ENCODE measurements around the gene AP3M1. TPM values are rescaled to one million over a fixed set of nuclear protein-coding genes. Genes with fewer than 3 reads are reported as not detected.

AP3M1 gene
- total RNA-seq, 6 experiments from 2014 or later = 16.2 to 22.4 (median 19.9) TPM

DNA sequence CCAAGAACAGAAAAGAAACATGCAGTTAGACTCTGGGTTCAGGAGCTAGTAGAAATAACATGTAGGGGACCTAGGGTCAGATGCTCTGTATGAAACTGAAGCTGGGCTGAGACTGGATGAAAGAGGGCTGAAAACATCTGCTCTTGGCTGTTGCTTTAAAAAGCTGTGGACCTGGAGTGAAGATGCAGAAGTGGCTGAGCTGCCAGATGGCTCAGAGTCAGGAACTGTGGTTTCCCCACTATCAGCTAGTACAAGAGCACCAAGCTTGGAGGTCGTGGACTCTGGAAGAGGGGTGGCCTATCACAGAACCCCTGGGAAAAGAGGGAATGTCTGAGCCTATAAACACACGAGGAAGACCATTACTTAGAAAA, 6.3 kb upstream of the AP3M1 start:
- ATAC-seq (peak; percentile 35 to 63 (median 42)), DNase-seq (no peak)
- Histone ChIP-seq H3K27ac (no peak overlapping the region), H3K4me3 (no peak overlapping the region), H3K27me3 (no peaks in the 10 kb centered on the region), H3K9me3 (no peaks in the 10 kb centered on the region), H3K36me3 (no peaks in the 10 kb centered on the region), H3K4me1 (peaks cover 0 to 20% (median 3%) of the 10 kb centered on the region in 4 donors)
- TF ChIP-seq POLR2A (IDR thresholded peaks at IDR 0.05) = no peak
- TF ChIP-seq, protein P1, sequence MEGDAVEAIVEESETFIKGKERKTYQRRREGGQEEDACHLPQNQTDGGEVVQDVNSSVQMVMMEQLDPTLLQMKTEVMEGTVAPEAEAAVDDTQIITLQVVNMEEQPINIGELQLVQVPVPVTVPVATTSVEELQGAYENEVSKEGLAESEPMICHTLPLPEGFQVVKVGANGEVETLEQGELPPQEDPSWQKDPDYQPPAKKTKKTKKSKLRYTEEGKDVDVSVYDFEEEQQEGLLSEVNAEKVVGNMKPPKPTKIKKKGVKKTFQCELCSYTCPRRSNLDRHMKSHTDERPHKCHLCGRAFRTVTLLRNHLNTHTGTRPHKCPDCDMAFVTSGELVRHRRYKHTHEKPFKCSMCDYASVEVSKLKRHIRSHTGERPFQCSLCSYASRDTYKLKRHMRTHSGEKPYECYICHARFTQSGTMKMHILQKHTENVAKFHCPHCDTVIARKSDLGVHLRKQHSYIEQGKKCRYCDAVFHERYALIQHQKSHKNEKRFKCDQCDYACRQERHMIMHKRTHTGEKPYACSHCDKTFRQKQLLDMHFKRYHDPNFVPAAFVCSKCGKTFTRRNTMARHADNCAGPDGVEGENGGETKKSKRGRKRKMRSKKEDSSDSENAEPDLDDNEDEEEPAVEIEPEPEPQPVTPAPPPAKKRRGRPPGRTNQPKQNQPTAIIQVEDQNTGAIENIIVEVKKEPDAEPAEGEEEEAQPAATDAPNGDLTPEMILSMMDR (IDR thresholded peaks at IDR 0.05) = no peak
- 13% methylated on average over 2 of the region's 2 CpGs for WGBS (ENCODE audit: insufficient coverage, low coverage, low lambda C conversion rate, missing lambda C conversion rate)
- intact Hi-C loops (cut with DNase I) = no loop called here

DNA sequence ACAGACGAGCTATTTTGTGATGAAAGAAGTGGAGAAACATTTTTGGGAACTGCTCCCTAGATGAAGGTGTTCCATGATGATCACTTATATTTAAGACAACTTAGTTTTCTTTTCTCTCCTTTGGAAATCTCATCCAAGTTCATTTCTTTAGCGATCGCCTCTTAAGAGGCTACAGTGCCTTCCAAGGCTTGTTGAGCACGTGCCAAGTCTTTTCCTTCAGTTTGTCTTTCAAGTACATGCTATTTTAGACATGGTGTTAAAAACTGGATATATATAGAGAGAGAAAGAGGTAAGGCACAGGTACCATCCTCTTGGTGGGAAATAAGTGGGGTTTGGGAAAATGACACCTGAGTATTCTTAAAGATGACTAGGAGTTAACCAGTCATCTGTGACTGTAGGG, 3.0 kb upstream of the AP3M1 start:
- ATAC-seq (no peak), DNase-seq (no peak)
- H3K9me3 ChIP-seq = no peaks in the 10 kb centered on the region
- H3K4me3 ChIP-seq = no peak overlapping the region
- TF ChIP-seq POLR2A (IDR thresholded peaks at IDR 0.05) = no peak
- TF ChIP-seq, protein P1 (IDR thresholded peaks at IDR 0.05) = no peak
- intact Hi-C loops (cut with DNase I) = no loop called here
- peaks cover 0 to 28% (median 6%) of the 10 kb centered on the region in 4 donors for H3K4me1 ChIP-seq
- 68% methylated on average over 4 of the region's 4 CpGs for WGBS (ENCODE audit: insufficient coverage, low coverage, low lambda C conversion rate, missing lambda C conversion rate)
- H3K27ac ChIP-seq = no peak overlapping the region
- no peaks in the 10 kb centered on the region for H3K27me3 ChIP-seq
- no peaks in the 10 kb centered on the region for H3K36me3 ChIP-seq

DNA sequence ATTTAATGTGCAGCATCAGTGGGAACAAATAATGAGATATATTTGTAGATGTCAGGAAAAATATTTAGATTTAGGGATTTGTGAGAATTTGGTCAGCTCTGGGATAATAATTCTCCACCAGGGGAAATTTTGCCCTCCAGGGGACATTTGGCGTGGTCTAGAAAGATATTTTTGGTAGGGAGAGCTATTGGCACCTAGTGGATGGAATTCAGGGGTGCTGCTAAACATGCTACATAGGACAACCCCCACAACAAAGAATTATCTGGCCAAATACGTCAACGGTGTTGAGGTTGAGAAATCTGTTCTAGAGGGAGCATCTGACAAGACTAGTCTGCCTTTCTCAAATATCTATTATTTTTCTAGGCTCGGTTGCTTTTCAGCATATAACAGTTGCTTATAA, 2.5 kb upstream of the AP3M1 start:
- Histone ChIP-seq H3K27ac (no peak overlapping the region), H3K27me3 (no peaks in the 10 kb centered on the region), H3K9me3 (no peaks in the 10 kb centered on the region), H3K4me1 (peaks cover 0 to 28% (median 6%) of the 10 kb centered on the region in 4 donors), H3K4me3 (no peak overlapping the region), H3K36me3 (no peaks in the 10 kb centered on the region)
- no peak for TF ChIP-seq POLR2A (IDR thresholded peaks at IDR 0.05)
- TF ChIP-seq, protein P1 (IDR thresholded peaks at IDR 0.05) = peak in 3 of 4 donors; percentile 23 to 63 (median 30)
- intact Hi-C loops (cut with DNase I) = no loop called here
- ATAC-seq = no peak
- DNase-seq = peak in 1 of 3 donors; percentile 44
- 36% methylated on average over 4 of the region's 4 CpGs for WGBS (ENCODE audit: insufficient coverage, low coverage, low lambda C conversion rate, missing lambda C conversion rate)

DNA sequence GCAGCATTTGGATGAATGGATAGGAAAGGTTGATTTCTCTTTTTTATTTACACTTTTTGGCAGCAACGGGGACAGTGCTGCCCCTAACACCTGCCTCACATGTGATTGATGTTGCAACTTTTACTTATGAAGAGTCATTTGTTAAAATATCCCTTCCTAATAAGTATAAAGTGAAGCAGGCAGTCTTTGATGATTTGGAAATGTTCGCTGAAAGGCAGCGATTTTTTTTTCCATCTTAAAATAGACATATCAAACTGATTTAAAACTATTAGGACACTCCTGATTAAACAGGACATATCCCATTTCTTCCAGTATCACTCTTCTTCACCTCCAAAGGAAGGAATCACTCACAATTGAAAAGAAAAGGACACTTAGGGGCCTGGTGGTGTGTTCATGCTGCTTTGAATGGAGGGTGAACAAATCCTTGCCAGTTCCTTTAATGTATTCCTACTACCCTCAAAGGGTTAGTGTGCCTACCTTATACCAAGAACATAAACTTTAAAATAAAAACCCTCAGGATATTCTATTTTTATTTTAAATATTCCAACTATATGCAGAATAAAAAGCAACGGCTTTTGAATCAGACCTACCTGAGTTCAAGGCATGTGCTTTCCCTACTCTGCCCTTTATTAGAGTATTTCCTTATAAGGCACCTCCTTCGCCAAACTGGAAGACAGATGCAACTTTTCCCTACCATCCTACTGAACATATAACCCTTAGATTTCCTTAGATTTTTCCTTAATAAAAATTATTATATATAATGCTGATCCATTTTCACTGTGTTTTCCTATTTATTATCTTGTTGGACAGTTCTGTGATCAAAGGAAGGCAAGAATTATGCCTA, 1.5 kb upstream of the AP3M1 start:
- peak overlapping the region; percentile 82 to 95 (median 86) for H3K27ac ChIP-seq
- H3K36me3 ChIP-seq = no peaks in the 10 kb centered on the region
- H3K27me3 ChIP-seq = no peaks in the 10 kb centered on the region
- intact Hi-C loops (cut with DNase I) = no loop called here
- WGBS (ENCODE audit: insufficient coverage, low coverage, low lambda C conversion rate, missing lambda C conversion rate) = 10% methylated on average over 5 of the region's 5 CpGs
- TF ChIP-seq POLR2A (IDR thresholded peaks at IDR 0.05) = no peak
- TF ChIP-seq, protein P1 (IDR thresholded peaks at IDR 0.05) = no peak
- H3K9me3 ChIP-seq = no peaks in the 10 kb centered on the region
- ATAC-seq (peak in 3 of 4 donors; percentile 1 to 8 (median 2)), DNase-seq (no peak)
- H3K4me1 ChIP-seq = peaks cover 0 to 28% (median 6%) of the 10 kb centered on the region in 4 donors
- H3K4me3 ChIP-seq = peak overlapping the region; percentile 83 to 89 (median 88)
